IgD-negative memory B cell (primary cell): ENCODE results near the gene SENP6. TPM values are rescaled to one million over a fixed set of nuclear protein-coding genes. Genes with fewer than 3 reads are reported as not detected.

Source experiments
- H3K27ac Mint-ChIP-seq, 3 donors: one replicate each; pipeline ENCODE4 v1.8.0; 2020 to 2022; ENCODE audit warnings: mild to moderate bottlenecking in 3 of 3, mixed read lengths in 3 of 3, moderate library complexity in 1 of 3
- H3K27me3 Mint-ChIP-seq: one replicate; pipeline ENCODE4 v1.8.0; 2021; ENCODE audit warnings: mixed read lengths
- H3K36me3 Mint-ChIP-seq: one replicate; pipeline ENCODE4 v1.8.0; 2020; ENCODE audit warnings: mild to moderate bottlenecking, mixed read lengths
- H3K4me1 Mint-ChIP-seq, 3 donors: one replicate each; pipeline ENCODE4 v1.8.0; 2020 to 2022; ENCODE audit warnings: mixed read lengths in 3 of 3, mild to moderate bottlenecking in 1 of 3
- H3K4me3 Mint-ChIP-seq, 4 donors: one replicate each; pipeline ENCODE4 v1.8.0; 2020 to 2022; ENCODE audit warnings: mild to moderate bottlenecking in 4 of 4, mixed read lengths in 4 of 4, moderate library complexity in 3 of 4
- H3K9me3 Mint-ChIP-seq, 3 donors: one replicate each; pipeline ENCODE4 v1.8.0; 2020 to 2021; ENCODE audit warnings: mixed read lengths in 3 of 3, mild to moderate bottlenecking in 1 of 3
- polyA plus RNA-seq: library from polyadenylated mRNA; unstranded; fragments of 300-500 nt; fragmentation: Illumina TruSeq; gene quantifications from one replicate; pipeline ENCODE4 v1.2.3, GENCODE V29; 2021

Gene SENP6
- polyA plus RNA-seq, 1 donor from 2014 or later: 63.6 TPM

DNA sequence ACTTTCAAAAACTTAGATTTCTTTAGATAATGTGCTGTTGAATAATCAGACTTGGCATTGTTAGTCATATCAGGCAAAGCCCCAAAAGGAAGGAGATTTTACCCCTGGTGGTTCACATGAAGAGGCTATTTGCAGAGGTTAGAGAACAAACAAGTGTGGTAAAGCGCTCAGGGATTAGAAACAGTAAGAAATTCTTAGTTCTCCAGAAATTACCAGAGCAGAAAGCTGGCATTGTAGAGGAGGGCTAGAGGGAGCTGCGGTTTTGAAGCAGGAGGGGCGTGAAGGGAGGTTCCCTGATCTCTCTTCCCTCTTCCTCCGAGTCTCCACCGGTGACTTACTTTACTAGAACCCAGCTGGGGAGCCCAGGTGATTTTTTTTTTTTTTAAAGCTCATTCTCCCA, 157.5 kb downstream of the SENP6 start:
- Mint-ChIP-seq H3K27me3 (peaks cover 33% of the 10 kb centered on the region), H3K4me3 (no peak overlapping the region), H3K36me3 (no peaks in the 10 kb centered on the region), H3K27ac (no peak overlapping the region), H3K4me1 (no peaks in the 10 kb centered on the region), H3K9me3 (no peaks in the 10 kb centered on the region)

DNA sequence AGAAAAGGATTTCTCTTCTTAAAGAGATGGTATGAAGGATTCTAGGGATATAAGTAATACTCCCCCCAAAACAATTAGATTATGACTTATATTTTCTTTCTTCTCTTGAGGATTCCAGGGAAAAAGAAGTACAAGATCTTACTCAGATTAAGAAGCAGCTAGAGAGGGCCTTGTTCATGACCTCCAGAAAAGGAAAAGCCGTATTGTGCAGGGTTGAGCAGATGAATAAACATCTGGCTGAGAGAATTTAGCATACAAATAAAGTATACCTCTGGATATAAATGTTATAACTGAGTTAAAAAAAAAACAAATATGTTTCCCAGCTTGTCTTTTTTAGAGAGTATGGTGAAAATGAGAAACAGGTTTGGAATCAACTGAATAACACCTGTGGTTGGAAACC, 158.6 kb downstream of the SENP6 start:
- Mint-ChIP-seq H3K27me3 (peaks cover 34% of the 10 kb centered on the region), H3K36me3 (no peaks in the 10 kb centered on the region), H3K4me1 (no peaks in the 10 kb centered on the region), H3K4me3 (no peak overlapping the region), H3K27ac (no peak overlapping the region), H3K9me3 (no peaks in the 10 kb centered on the region)

DNA sequence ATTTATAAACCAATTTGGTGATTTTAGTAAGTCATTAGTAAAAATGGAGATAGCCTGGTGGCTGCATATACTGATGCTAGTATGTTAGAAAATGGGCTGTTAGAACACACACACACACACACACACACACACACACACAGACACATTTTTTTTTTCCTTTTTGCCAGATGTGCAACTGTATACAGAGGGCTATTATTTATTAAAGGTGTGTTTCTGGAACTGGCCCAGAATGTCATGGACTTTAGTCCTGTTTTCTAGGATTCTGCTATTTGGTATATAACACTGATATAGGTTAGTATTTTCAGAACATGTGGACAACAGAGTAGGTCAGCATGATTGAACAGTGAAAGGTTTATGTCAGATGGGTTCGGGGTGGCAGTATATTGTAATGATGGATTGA, 159.8 kb downstream of the SENP6 start:
- Mint-ChIP-seq H3K36me3 (no peaks in the 10 kb centered on the region), H3K27ac (no peak overlapping the region), H3K27me3 (peaks cover 28% of the 10 kb centered on the region), H3K9me3 (no peaks in the 10 kb centered on the region), H3K4me3 (no peak overlapping the region), H3K4me1 (no peaks in the 10 kb centered on the region)

DNA sequence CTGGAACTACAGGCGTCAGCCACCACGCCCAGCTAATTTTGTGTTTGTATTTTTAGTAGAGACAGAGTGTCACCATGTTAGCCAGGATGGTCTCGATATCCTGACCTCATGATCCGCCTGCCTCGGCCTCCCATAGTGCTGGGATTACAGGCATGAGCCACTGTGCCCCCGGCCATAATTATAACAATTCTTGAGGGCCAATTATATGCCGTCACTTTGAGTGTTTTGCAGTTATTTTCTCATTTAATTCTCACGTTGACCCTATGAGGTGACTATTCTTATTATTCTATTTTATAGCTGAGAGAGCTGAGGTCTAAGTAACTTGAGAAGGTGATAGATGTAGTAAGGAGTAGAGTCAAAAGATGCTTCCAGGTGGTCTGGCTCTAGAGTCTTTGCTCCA, 160.4 kb downstream of the SENP6 start:
- Mint-ChIP-seq H3K9me3 (no peaks in the 10 kb centered on the region), H3K36me3 (no peaks in the 10 kb centered on the region), H3K4me1 (no peaks in the 10 kb centered on the region), H3K27me3 (peaks cover 27% of the 10 kb centered on the region), H3K27ac (no peak overlapping the region), H3K4me3 (no peak overlapping the region)

DNA sequence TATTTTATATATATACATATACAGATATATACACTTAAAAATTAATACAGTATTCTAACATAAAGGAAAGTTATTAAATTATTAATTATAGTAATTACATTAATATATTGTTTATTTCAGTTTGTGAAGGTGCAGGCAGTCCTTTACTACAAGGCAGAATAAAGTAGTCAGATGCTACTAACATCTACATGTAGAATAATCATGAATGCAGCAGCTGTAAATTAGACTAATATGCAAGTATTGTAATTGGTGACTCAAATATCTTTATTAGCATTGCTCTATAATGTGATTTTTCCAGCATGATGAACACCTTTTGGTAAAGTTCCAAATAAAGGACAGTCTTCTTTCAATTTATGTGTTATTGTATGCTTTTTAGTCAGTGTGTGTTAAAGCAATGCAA, 164.7 kb downstream of the SENP6 start:
- peaks cover 10% of the 10 kb centered on the region for H3K27me3 Mint-ChIP-seq
- H3K9me3 Mint-ChIP-seq: no peaks in the 10 kb centered on the region
- H3K4me1 Mint-ChIP-seq: no peaks in the 10 kb centered on the region
- H3K4me3 Mint-ChIP-seq: no peak overlapping the region
- H3K36me3 Mint-ChIP-seq: no peaks in the 10 kb centered on the region
- H3K27ac Mint-ChIP-seq: no peak overlapping the region

Other genes with a start within 250 kb of the SENP6 start
- not detected for gene FILIP1, start 108.1 kb upstream of the SENP6 start, polyA plus RNA-seq
- gene MYO6, start 147.4 kb downstream of the SENP6 start, polyA plus RNA-seq: 0.23 TPM